IPS-18c (cell line): Measurements from ENCODE around the gene PLPPR3.

Source experiments
- H3K4me3 ChIP-seq: 2 replicates; pipeline ENCODE4 v1.7.0; 2013; ENCODE audit warnings: low read depth, mild to moderate bottlenecking, low read length, moderate library complexity; ENCODE audit not compliant: insufficient read depth
- H3K9me3 ChIP-seq: one replicate; pipeline ENCODE4 v1.6.1; 2013; ENCODE audit warnings: mild to moderate bottlenecking, low read length, moderate library complexity; ENCODE audit not compliant: control insufficient read depth, insufficient read depth

Gene PLPPR3

GRCh38 chr19:815079-815774, 6.5 kb downstream of the PLPPR3 start:
- Histone ChIP-seq H3K4me3 (no peak overlapping the region), H3K9me3 (no peaks in the 10 kb centered on the region)

DNA sequence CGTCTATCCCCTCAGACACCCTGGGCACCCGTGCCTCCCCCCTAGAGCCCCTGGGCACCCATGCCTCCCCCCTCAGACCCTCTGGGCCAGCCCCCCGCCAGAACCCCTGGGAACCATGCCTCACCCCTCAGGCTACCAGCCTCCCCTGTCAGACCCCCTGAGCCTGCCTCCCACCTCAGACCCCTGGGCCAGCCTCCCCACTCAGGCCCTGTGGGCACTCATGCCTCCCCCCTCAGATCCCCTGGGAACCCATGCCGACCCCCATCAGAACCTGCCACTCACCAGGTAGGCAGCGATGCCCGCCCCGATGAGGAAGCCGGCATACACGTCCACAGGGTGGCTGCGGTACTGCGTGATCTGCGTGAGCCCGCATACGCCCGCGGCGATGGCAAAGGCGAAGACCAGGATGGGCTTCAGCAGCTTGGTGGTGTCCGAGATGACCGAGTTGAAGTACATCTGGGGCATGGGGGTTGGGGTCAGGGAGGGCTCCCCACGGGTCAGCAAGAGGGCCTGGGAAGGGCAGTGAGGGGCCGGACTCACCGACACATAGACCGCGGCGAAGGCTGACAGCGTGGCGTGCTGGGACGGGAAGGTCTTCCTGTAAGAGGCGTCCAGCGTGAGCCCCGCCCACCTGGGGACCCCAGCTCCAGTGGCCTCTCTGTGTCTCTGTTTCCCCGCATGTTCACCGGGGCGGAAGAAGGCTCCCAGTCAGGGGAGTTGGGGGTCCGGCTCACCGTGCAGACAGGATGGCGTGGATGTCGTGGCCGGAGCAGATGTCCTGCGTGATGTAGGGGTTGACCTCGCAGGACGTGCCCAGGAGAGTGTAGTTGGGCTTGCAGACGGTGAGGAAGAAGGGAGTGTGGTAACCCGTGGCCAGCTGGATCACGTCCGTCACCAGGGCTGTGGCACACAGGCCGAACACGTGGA, 7.3 kb downstream of the PLPPR3 start:
- Histone ChIP-seq H3K4me3 (no peak overlapping the region), H3K9me3 (no peaks in the 10 kb centered on the region)

GRCh38 chr19:813219-814151, 8.3 kb downstream of the PLPPR3 start:
- Histone ChIP-seq H3K9me3 (no peaks in the 10 kb centered on the region), H3K4me3 (no peak overlapping the region)

DNA sequence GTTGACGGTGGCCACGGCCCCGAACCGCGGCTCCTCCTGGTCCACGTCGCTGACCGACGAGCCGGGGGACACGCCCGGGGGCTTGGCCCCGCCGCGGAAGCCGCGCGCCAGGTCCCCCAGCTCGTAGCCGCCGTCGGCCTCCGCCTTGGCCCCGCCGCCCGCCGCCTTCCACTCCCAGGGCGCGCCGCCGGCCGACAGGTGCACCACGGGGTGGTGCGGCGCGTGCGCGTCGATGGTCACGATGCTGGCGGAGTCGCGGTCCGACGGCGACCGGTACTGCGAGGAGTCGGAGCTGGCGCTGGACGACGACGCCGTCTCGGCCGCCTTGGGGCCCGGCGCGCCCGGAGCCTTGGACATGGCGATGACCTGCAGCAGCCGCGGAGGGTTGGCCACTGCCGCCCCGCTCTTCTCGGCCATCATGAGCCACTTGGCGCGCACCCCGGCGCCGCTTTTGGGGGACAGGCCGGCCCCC, 9.0 kb downstream of the PLPPR3 start:
- Histone ChIP-seq H3K9me3 (no peaks in the 10 kb centered on the region), H3K4me3 (no peak overlapping the region)

GRCh38 chr19:812049-812746, 9.6 kb downstream of the PLPPR3 start:
- Histone ChIP-seq H3K9me3 (no peaks in the 10 kb centered on the region), H3K4me3 (no peak overlapping the region)

GRCh38 chr19:811506-812048, 10.2 kb downstream of the PLPPR3 start:
- no peak overlapping the region for H3K4me3 ChIP-seq
- no peaks in the 10 kb centered on the region for H3K9me3 ChIP-seq

- H3K4me3 ChIP-seq, result no peak overlapping the region
- H3K9me3 ChIP-seq, result no peaks in the 10 kb centered on the region
Measured at GRCh38 chr19:810883-811489, 10.8 kb downstream of the PLPPR3 start.

GRCh38 chr19:810077-810855, 11.5 kb downstream of the PLPPR3 start:
- H3K9me3 ChIP-seq, result no peaks in the 10 kb centered on the region
- no peak overlapping the region for H3K4me3 ChIP-seq

- no peaks in the 10 kb centered on the region for H3K9me3 ChIP-seq
- H3K4me3 ChIP-seq, result no peak overlapping the region
Measured at GRCh38 chr19:808423-808775, 13.4 kb downstream of the PLPPR3 start.

DNA sequence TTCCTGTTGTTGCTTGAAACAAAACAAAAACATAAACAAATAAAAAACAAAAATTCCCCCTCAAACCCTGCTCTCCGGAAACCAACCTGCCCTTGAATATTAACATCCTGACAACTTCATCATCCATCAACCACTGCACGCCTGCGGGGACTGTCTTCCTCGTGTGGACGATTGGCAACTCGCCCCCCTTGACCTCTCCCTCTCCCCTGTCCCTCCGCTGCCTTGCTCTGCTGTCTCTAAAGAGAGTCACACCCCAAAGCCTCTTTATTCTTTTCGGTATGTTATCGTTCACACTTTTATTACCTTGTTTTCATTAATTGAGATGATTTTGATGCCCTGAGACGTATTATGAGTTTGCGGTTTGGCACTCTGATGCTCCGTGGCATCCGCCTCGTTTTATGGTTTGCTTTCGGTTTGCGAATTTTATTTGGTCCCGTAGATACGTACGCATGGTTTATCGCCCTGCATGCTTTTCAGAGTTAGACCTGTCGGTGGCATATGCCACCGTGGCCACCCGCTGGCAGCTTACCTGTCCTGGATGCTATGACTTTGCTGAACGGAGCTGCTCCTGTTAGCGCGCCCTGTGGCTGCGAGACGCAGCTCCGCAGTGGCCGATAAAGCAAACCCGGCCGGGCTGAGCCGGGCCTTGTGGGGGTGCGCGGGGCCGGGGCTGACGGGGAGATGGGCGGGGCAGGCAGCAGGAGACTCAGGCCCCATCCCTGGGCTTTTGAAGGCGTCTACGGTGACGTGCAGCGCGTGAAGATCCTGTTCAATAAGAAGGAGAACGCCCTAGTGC, 13.9 kb downstream of the PLPPR3 start:
- H3K9me3 ChIP-seq, result no peaks in the 10 kb centered on the region
- H3K4me3 ChIP-seq, result no peak overlapping the region

- Histone ChIP-seq H3K4me3 (no peak overlapping the region), H3K9me3 (no peaks in the 10 kb centered on the region)
Measured at GRCh38 chr19:806815-807421, 14.8 kb downstream of the PLPPR3 start.

DNA sequence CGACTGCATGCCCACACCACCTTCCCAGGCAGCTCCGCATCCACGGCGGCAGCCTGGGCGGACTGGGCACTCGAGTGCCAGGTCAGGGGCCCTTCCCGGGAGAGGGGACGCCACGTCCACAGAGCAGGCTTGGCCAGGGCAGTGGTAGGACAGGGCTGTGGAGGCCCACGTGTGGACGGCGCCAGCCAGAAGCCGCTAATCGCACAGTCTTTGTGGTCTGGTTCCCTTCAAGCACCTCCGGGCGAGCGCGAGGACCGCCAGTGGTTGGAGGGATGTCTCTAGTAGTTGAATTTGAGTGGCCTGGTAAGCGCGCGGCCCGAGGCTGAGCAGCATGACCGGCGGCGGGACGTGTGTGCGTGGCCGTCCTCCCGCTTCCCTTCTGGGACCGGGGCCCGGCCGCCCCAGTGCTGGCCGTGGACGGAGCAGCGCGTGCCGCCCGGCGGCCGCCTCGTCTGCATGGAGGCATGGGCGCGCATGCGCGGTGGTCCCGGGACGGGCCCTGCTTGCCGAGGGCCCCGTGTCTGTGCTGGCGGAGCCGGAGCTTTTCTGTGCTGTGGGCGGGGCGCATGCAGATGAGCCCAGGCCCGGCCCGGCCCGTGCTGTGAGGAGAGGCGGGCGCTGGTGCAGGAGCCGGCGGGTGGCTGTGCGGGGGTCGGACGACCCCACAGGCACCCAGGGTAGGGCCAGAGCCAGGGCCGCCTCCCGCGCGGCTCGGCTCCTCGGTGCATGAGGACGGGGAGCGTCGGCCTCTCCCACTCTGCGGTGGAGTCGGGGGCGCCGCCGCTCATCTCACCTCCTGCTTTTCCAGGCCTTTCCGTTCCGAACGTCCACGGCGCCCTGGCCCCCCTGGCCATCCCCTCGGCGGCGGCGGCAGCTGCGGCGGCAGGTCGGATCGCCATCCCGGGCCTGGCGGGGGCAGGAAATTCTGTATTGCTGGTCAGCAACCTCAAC, 15.9 kb downstream of the PLPPR3 start:
- H3K4me3 ChIP-seq, result no peak overlapping the region
- H3K9me3 ChIP-seq, result no peaks in the 10 kb centered on the region

- H3K9me3 ChIP-seq, result no peaks in the 10 kb centered on the region
- H3K4me3 ChIP-seq, result no peak overlapping the region
Measured at GRCh38 chr19:805166-805551, 16.6 kb downstream of the PLPPR3 start.
